Naive B cell (primary cell): ENCODE data around the gene CCNE1. TPM values are rescaled to one million over a fixed set of nuclear protein-coding genes. Genes with fewer than 3 reads are reported as not detected.

ENCODE experiments used
- ATAC-seq, 2 donors: fragments of 150-1000 bp; cut with Tn5 transposase; 2 replicates each; pipeline ENCODE4 v1.10.0; 2021; ENCODE audit warnings: low read depth in 2 of 2, mild to moderate bottlenecking in 2 of 2, moderate library complexity in 2 of 2
- DNase-seq: peaks from one replicate; pipeline ENCODE4 v3.0.0; 2022
- H3K27ac Mint-ChIP-seq, 6 donors: one replicate each; pipeline ENCODE4 v1.8.0; 2020 to 2022; ENCODE audit warnings: mild to moderate bottlenecking in 6 of 6, mixed read lengths in 6 of 6, moderate library complexity in 5 of 6, inconsistent platforms in 2 of 6
- H3K27me3 Mint-ChIP-seq, 3 donors: one replicate each; pipeline ENCODE4 v1.8.0; 2021 to 2022; ENCODE audit warnings: mixed read lengths in 3 of 3, mild to moderate bottlenecking in 1 of 3
- H3K36me3 Mint-ChIP-seq, 2 donors: one replicate each; pipeline ENCODE4 v1.8.0; 2020 to 2022; ENCODE audit warnings: mixed read lengths in 2 of 2, inconsistent platforms in 1 of 2, mild to moderate bottlenecking in 1 of 2
- H3K4me1 Mint-ChIP-seq, 3 donors: one replicate each; pipeline ENCODE4 v1.8.0; 2020 to 2022; ENCODE audit warnings: mixed read lengths in 3 of 3, inconsistent platforms in 1 of 3, mild to moderate bottlenecking in 1 of 3, moderate library complexity in 1 of 3
- H3K4me3 Mint-ChIP-seq, 8 donors: one replicate each; pipeline ENCODE4 v1.8.0; 2020 to 2022; ENCODE audit warnings: mild to moderate bottlenecking in 8 of 8, mixed read lengths in 8 of 8, moderate library complexity in 8 of 8, inconsistent platforms in 2 of 8
- H3K9me3 Mint-ChIP-seq, 7 donors: one replicate each; pipeline ENCODE4 v1.8.0; 2020 to 2022; ENCODE audit warnings: mixed read lengths in 7 of 7, mild to moderate bottlenecking in 5 of 7, inconsistent platforms in 2 of 7, moderate library complexity in 1 of 7
- polyA plus RNA-seq, 6 donors: library from polyadenylated mRNA; unstranded; fragments of 300-500 nt; fragmentation: Illumina TruSeq; gene quantifications; one replicate each; pipeline ENCODE4 v1.2.3, GENCODE V29; 2021; ENCODE audit warnings: low read depth in 6 of 6

The CCNE1 gene
- polyA plus RNA-seq, 6 donors from 2014 or later: not detected

DNA sequence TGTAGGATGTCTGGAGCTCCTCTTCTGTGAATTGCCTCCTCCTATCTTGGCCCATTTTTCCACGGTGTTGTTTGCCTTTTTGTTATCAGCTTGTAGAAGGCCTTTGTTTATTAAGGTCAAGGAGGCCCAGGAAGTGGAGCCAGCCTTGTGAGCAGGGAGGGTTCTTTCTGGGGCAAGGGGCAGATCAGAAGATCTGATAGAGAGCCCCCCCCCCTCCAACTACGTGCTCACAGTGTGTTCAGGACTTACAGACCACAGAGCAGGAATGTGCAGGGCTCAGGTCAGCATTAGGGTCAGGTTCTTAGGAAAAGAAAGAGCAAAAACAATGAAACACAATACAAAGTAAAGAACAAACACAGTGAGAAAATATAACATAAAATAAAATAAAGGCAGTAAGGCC is 59.4 kb downstream of the CCNE1 start:
- peaks cover 14 to 33% (median 26%) of the 10 kb centered on the region in 3 donors for H3K27me3 Mint-ChIP-seq
- peaks cover 0 to 25% (median 11%) of the 10 kb centered on the region in 7 donors for H3K9me3 Mint-ChIP-seq
- H3K4me3 Mint-ChIP-seq: peak overlapping the region in 2 of 8 donors; percentile 10 to 29
- H3K4me1 Mint-ChIP-seq: peaks cover 6 to 10% (median 8%) of the 10 kb centered on the region in 3 donors
- DNase-seq: no peak
- no peak overlapping the region for H3K27ac Mint-ChIP-seq
- ATAC-seq: no peak
- peaks cover 0 to 7% of the 10 kb centered on the region in 2 donors for H3K36me3 Mint-ChIP-seq

DNA sequence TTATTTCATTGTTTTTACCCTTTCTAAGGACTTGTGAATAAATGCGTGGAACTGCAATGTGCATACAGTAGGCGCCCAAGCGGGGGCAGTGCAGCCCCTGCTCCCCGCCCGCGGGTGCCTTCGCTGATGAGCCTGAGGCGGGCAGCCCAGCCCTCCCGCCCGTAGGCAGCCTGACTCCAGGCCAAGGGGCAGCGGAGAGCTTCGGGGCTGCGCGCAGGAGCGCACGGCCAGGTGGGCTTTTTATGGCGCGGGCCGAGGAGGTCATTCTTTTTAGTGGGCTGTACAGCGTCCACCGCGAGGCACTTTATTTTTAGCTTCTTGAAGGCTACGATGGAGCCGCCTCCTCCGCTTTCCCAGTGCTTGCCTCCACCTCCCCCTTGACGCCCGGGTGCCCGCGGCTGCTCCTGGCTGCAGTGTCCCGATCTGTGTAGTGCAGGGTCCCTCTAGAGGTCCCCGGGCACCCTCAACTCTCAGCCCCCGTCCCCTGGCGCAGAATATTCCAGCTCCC is 60.5 kb downstream of the CCNE1 start:
- DNase-seq: no peak
- H3K27me3 Mint-ChIP-seq: peaks cover 12 to 33% (median 26%) of the 10 kb centered on the region in 3 donors

DNA sequence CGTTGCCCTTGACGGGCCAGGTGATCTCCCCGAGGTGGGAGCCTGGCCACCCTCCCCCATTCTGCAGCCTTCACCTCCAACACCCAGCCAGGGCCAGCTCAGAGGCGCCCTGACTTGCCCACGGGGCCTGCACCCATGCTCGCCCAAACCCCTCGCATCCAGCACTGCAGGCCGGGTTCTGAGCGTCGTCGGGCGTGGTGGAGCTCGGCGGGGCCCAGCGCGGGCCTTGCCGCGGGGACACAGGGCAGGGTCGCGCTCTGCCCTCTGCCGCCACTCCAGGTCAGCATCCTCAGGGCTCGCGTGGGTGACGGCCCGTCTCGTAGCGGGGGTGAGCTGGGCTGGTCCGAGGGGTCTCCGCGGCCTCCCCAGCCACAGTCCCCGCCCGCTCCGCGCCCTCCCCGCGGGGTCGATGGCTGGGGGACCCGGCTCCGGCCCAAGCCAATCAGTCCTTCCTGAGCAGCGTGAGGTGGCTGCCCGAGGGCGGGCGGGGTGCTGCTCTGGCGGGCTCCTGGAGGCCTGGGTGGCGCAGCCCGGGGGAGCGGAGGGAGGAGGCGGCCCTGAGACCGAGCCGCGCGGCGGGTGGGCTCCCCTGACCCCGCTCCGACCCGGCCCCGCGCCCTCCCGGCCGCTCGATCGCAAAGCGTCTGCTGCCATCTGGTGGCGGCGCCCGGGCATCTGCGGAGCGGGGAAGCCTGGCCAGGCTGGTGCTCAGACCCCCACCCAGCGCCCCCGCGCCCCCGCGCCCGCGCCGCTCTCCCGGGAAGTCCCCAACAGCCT is 61.4 kb downstream of the CCNE1 start:
- Mint-ChIP-seq H3K4me1 (peaks cover 12 to 17% (median 13%) of the 10 kb centered on the region in 3 donors), H3K4me3 (peak overlapping the region; percentile 43 to 86 (median 70)), H3K9me3 (peaks cover 0 to 4% (median 1%) of the 10 kb centered on the region in 7 donors), H3K36me3 (no peaks in the 10 kb centered on the region), H3K27ac (peak overlapping the region in 1 of 6 donors; percentile 89), H3K27me3 (peaks cover 12 to 33% (median 27%) of the 10 kb centered on the region in 3 donors)
- ATAC-seq (peak; percentile 87 to 89), DNase-seq (peak; percentile 65)

More for the DNA sequence above, 60.5 kb downstream of the CCNE1 start:
- no peak for ATAC-seq
- H3K4me3 Mint-ChIP-seq: peak overlapping the region in 7 of 8 donors; percentile 21 to 80 (median 70)
- no peaks in the 10 kb centered on the region for H3K36me3 Mint-ChIP-seq
- H3K9me3 Mint-ChIP-seq: peaks cover 0 to 13% (median 5%) of the 10 kb centered on the region in 7 donors
- peaks cover 12 to 17% (median 13%) of the 10 kb centered on the region in 3 donors for H3K4me1 Mint-ChIP-seq
- H3K27ac Mint-ChIP-seq: no peak overlapping the region

Other genes starting within 250 kb of the CCNE1 start
- gene POP4, start 205.7 kb upstream of the CCNE1 start, polyA plus RNA-seq: 100 to 1,000 TPM; 106 to 154 (median 137) TPM
- 1 to 10 TPM; 1.9 to 5.8 (median 2.7) TPM for gene PLEKHF1, start 146.5 kb upstream of the CCNE1 start, polyA plus RNA-seq
- gene C19orf12, start 96.7 kb upstream of the CCNE1 start, polyA plus RNA-seq: 10 to 100 TPM in 5 of 6 donors, 1 to 10 TPM in 1; 8.2 to 24.0 (median 15.3) TPM
- gene URI1, start 130.2 kb downstream of the CCNE1 start, polyA plus RNA-seq: 10 to 100 TPM; 11.9 to 24.1 (median 17.4) TPM